ENCODE measurements around the gene ABI2.
A peak's percentile ranks its signal among the peaks of the same experiment; 100 is the strongest.
"Not testable (repeated sequence)": the region's sequence is repeated elsewhere in the genome, so short reads cannot be mapped to it uniquely, and the experiment has no call there.

The ABI2 gene

GRCh38 chr2:203359450-203359849 is 31.3 kb downstream of the ABI2 start:
- DNase-seq: no peak

GRCh38 chr2:203360833-203361430 is 32.7 kb downstream of the ABI2 start:
- no peak for DNase-seq

- peak; percentile 56 for DNase-seq
These were observed 33.3 kb downstream of the ABI2 start for GRCh38 chr2:203361495-203361894.

- no peak for DNase-seq
These were observed 33.7 kb downstream of the ABI2 start for GRCh38 chr2:203361922-203362321.

GRCh38 chr2:203366639-203367466 is 38.7 kb downstream of the ABI2 start:
- no peak for DNase-seq

- DNase-seq: not testable (repeated sequence)
These were observed 44.5 kb downstream of the ABI2 start for GRCh38 chr2:203372706-203373105.

GRCh38 chr2:203376173-203376572 is 48.0 kb downstream of the ABI2 start:
- no peak for DNase-seq

- DNase-seq: no peak
These were observed 51.0 kb downstream of the ABI2 start for GRCh38 chr2:203379156-203379555.

- DNase-seq: no peak
These were observed 54.8 kb downstream of the ABI2 start for GRCh38 chr2:203383038-203383437.

- not testable (repeated sequence) for DNase-seq
These were observed 60.0 kb downstream of the ABI2 start for GRCh38 chr2:203388153-203388552.

- DNase-seq: no peak
These were observed 66.5 kb downstream of the ABI2 start for GRCh38 chr2:203394519-203395227.

- DNase-seq: no peak
These were observed 67.7 kb downstream of the ABI2 start for GRCh38 chr2:203395858-203396257.

- DNase-seq: no peak
These were observed 68.5 kb downstream of the ABI2 start for GRCh38 chr2:203396667-203397066.

GRCh38 chr2:203399031-203399430 is 70.8 kb downstream of the ABI2 start:
- no peak for DNase-seq

GRCh38 chr2:203400805-203401585 is 72.8 kb downstream of the ABI2 start:
- no peak for DNase-seq

GRCh38 chr2:203404996-203405395 is 76.8 kb downstream of the ABI2 start:
- no peak for DNase-seq

- no peak for DNase-seq
These were observed 79.3 kb downstream of the ABI2 start for GRCh38 chr2:203407496-203407895.

- DNase-seq: no peak
These were observed 84.5 kb downstream of the ABI2 start for GRCh38 chr2:203412546-203413331.

- DNase-seq: no peak
These were observed 85.6 kb downstream of the ABI2 start for GRCh38 chr2:203413796-203414195.

- no peak for DNase-seq
These were observed 90.1 kb downstream of the ABI2 start for GRCh38 chr2:203418271-203418670.

- DNase-seq: no peak
These were observed 98.9 kb downstream of the ABI2 start for GRCh38 chr2:203427061-203427460.

- DNase-seq: not testable (repeated sequence)
These were observed 101.4 kb downstream of the ABI2 start for GRCh38 chr2:203429643-203430042.
